ENCODE data around the gene HPN.

GRCh38 chr19:35032356-35032865, 9.1 kb upstream of the HPN start:
- no peak for TF ChIP-seq CTCF (IDR thresholded peaks at IDR 0.05)
- no peak for TF ChIP-seq ZFX (IDR thresholded peaks at IDR 0.05; ENCODE audit: borderline replicate concordance)

All from 22Rv1 (cell line).